Measurements from ENCODE around the gene SHE. TPM values are rescaled to one million over a fixed set of nuclear protein-coding genes. Genes with fewer than 3 reads are reported as not detected.
"Not testable (repeated sequence)": the region's sequence is repeated elsewhere in the genome, so short reads cannot be mapped to it uniquely, and the experiment has no call there.

SHE gene
- total RNA-seq, 2 donors from 2014 or later = 0.13 TPM; not detected in 1

DNA sequence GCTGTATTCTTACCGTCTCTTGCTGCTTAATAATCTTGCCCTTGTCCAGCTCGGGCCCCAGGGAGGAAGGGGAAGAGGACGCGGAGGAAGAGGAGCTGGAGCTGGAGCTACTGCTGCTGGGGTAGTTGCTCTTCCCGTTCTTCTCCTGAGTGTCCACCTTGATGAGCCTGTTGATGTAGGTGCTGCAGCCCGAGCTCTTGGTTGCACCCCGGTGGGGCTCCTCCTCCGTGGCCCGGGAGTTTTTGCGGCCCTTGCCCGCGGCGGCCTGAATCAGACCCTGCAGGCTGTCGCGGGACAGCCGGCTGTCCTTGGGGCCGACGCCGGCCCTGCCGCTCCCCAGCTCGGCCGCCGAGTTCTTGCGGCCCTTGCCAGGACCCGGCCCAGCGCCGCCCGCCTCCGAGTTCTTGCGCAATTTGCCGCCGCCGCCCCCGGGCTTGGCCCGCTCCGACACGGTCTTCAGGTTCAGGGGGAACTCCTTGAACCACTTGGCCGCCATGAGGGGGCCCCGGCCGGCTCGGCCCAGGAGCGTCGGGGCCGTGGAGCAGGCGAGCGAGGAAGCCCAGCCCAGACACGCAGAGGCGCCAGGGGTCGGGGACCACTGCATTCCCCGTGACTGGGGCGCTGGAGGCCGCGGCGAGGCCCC, 668 bp downstream of the SHE start:
- Mint-ChIP-seq H3K27me3 (peaks cover 44% of the 10 kb centered on the region), H3K4me1 (peaks cover 10% of the 10 kb centered on the region), H3K4me3 (peak overlapping the region; percentile 46), H3K36me3 (ENCODE audit: low read depth) (peaks cover 12% of the 10 kb centered on the region), H3K27ac (peak overlapping the region; percentile 47)
- no peak for DNase-seq
- no peak for ATAC-seq
- no peaks in the 10 kb centered on the region for H3K9me3 ChIP-seq (ENCODE audit: control insufficient read depth, low read length, poor library complexity, severe bottlenecking)

GRCh38 chr1:154500533-154500932, 1.7 kb downstream of the SHE start:
- peaks cover 10% of the 10 kb centered on the region for H3K4me1 Mint-ChIP-seq
- H3K27me3 Mint-ChIP-seq = peaks cover 44% of the 10 kb centered on the region
- H3K9me3 ChIP-seq (ENCODE audit: control insufficient read depth, low read length, poor library complexity, severe bottlenecking) = no peaks in the 10 kb centered on the region
- DNase-seq = no peak
- no peak overlapping the region for H3K27ac Mint-ChIP-seq
- H3K4me3 Mint-ChIP-seq = no peak overlapping the region
- peaks cover 12% of the 10 kb centered on the region for H3K36me3 Mint-ChIP-seq (ENCODE audit: low read depth)
- ATAC-seq = no peak

- no peak for ATAC-seq
- H3K4me3 Mint-ChIP-seq = no peak overlapping the region
- no peak overlapping the region for H3K27ac Mint-ChIP-seq
- H3K27me3 Mint-ChIP-seq = peaks cover 35% of the 10 kb centered on the region
- H3K9me3 ChIP-seq (ENCODE audit: control insufficient read depth, low read length, poor library complexity, severe bottlenecking) = no peaks in the 10 kb centered on the region
- H3K36me3 Mint-ChIP-seq (ENCODE audit: low read depth) = peaks cover 10% of the 10 kb centered on the region
- peaks cover 10% of the 10 kb centered on the region for H3K4me1 Mint-ChIP-seq
- DNase-seq = no peak
Observed at GRCh38 chr1:154499446-154499845, 2.8 kb downstream of the SHE start.

- no peak for DNase-seq
- peaks cover 8% of the 10 kb centered on the region for H3K36me3 Mint-ChIP-seq (ENCODE audit: low read depth)
- peak overlapping the region; percentile 53 for H3K27ac Mint-ChIP-seq
- H3K9me3 ChIP-seq (ENCODE audit: control insufficient read depth, low read length, poor library complexity, severe bottlenecking) = no peaks in the 10 kb centered on the region
- peaks cover 20% of the 10 kb centered on the region for H3K4me1 Mint-ChIP-seq
- H3K27me3 Mint-ChIP-seq = peaks cover 25% of the 10 kb centered on the region
- peak overlapping the region; percentile 43 for H3K4me3 Mint-ChIP-seq
- ATAC-seq = peak; percentile 60
Observed at GRCh38 chr1:154497026-154497806, 5.0 kb downstream of the SHE start.

DNA sequence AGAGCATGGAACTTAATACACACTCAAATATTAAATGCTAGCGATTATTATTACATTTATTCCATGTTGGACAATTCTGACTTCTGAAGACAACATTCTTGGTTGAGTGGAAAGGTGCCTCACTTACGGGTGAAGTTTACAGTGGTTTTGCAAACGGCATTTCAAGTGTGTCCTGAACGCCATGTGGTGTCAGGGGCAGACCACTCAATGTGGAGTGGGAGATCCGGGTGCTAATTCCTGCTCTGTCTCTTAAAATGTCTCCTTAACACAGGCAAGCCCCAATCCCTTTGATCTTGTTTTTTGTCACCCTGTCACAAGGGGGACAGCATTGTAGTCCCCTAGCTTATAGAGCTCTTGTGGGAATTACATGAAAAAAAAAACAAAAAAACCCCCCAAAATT, 5.8 kb downstream of the SHE start:
- Mint-ChIP-seq H3K27me3 (peaks cover 24% of the 10 kb centered on the region), H3K36me3 (ENCODE audit: low read depth) (peaks cover 7% of the 10 kb centered on the region), H3K4me1 (peaks cover 24% of the 10 kb centered on the region), H3K4me3 (no peak overlapping the region), H3K27ac (peak overlapping the region; percentile 53)
- H3K9me3 ChIP-seq (ENCODE audit: control insufficient read depth, low read length, poor library complexity, severe bottlenecking) = no peaks in the 10 kb centered on the region
- no peak for DNase-seq
- no peak for ATAC-seq

DNA sequence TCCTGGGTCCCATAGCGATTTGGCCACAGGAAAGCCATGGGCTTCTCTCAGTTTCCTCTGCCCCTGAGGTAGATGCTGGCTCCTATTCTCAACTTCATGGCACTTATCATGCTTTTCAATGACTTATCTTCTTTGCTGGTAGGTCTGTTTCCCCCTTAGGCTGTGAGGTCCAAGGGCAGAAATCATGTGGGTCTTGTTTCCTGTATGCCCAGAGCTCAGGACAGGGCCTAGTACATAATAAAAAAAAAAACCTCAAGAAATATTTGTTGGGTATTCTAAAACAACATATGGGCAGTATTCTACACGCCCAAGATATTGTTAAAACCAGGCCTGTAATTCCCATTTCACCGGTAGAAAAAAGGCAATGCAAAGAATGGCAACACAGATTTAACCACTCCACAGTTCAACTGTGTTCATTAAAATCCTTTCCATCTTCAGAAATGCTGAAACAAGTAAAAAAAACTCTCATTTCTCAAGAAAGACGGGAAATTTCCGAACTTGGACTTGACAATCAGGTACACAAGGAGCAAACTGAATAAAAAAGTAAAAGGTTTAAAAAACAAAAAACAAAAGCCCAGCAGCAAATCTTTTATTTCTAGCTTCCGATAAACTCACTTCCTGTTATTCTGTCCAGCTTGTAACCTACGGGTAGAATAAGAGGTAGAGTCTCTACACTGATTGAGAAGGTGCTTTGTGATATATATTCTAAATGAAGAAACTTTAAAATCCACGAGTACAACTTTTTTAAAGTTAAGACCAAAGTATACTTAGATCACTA, 6.5 kb downstream of the SHE start:
- Mint-ChIP-seq H3K36me3 (ENCODE audit: low read depth) (peaks cover 5% of the 10 kb centered on the region), H3K4me3 (no peak overlapping the region), H3K27me3 (peaks cover 17% of the 10 kb centered on the region), H3K4me1 (peaks cover 22% of the 10 kb centered on the region), H3K27ac (no peak overlapping the region)
- H3K9me3 ChIP-seq (ENCODE audit: control insufficient read depth, low read length, poor library complexity, severe bottlenecking) = no peaks in the 10 kb centered on the region
- DNase-seq (no peak), ATAC-seq (no peak)

GRCh38 chr1:154493276-154493675, 8.9 kb downstream of the SHE start:
- peak overlapping the region; percentile 9 for H3K4me3 Mint-ChIP-seq
- H3K36me3 Mint-ChIP-seq (ENCODE audit: low read depth) = no peaks in the 10 kb centered on the region
- DNase-seq = no peak
- no peaks in the 10 kb centered on the region for H3K9me3 ChIP-seq (ENCODE audit: control insufficient read depth, low read length, poor library complexity, severe bottlenecking)
- H3K4me1 Mint-ChIP-seq = peaks cover 23% of the 10 kb centered on the region
- no peak overlapping the region for H3K27ac Mint-ChIP-seq
- ATAC-seq = peak; percentile 65
- no peaks in the 10 kb centered on the region for H3K27me3 Mint-ChIP-seq

GRCh38 chr1:154492115-154492514, 10.1 kb downstream of the SHE start:
- H3K27me3 Mint-ChIP-seq = no peaks in the 10 kb centered on the region
- no peaks in the 10 kb centered on the region for H3K9me3 ChIP-seq (ENCODE audit: control insufficient read depth, low read length, poor library complexity, severe bottlenecking)
- no peak overlapping the region for H3K4me3 Mint-ChIP-seq
- ATAC-seq = no peak
- H3K27ac Mint-ChIP-seq = no peak overlapping the region
- DNase-seq = no peak
- H3K36me3 Mint-ChIP-seq (ENCODE audit: low read depth) = no peaks in the 10 kb centered on the region
- H3K4me1 Mint-ChIP-seq = peaks cover 22% of the 10 kb centered on the region

DNA sequence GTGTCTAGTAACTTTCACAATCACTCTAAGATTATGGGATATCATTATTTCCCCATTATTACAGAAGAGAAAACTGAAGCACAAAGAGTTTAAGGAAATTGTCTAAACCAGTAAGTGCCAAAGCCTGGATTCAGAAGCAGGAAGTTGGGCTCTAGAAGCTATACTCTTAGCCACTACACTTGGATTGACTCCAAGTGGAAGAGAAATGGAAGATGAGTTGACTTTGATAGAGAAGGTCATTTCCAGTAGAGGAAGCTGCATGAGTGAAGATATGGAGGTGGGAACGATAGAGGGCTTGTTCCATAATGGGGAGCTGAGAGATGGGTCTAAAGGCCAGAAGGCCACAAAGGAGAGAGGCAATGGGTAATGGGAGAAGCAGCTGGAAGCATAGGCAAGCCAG, 11.9 kb downstream of the SHE start:
- ATAC-seq (no peak), DNase-seq (no peak)
- Mint-ChIP-seq H3K36me3 (ENCODE audit: low read depth) (no peaks in the 10 kb centered on the region), H3K4me1 (peaks cover 19% of the 10 kb centered on the region), H3K4me3 (no peak overlapping the region), H3K27me3 (no peaks in the 10 kb centered on the region), H3K27ac (no peak overlapping the region)
- no peaks in the 10 kb centered on the region for H3K9me3 ChIP-seq (ENCODE audit: control insufficient read depth, low read length, poor library complexity, severe bottlenecking)

DNA sequence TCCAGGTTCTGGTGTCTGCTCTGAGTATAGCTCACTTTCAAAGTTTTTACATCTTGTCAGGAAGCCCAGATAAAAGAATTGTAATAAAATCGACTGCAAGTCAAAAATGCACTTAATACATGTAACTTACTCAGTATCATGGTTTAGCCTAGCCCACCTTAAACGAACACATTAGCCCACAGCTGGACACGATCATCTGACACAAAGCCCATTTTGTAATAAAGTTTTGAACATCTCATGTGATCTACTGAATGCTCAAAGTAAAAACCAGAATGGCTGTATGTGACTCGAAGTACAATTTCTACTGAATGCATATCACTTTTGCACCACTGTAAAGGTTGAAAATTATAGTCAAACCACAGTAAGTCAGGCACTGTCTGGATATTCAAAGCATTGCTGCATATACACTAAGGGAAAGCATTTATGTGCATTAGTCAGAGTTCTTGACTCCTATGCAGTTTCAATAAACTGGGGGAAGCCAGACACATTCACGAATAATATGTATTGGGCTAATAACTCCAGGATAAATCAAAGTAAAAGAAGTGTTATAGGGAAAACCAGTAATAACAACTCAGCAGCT, 12.4 kb downstream of the SHE start:
- no peak for ATAC-seq

GRCh38 chr1:154488922-154489321, 13.3 kb downstream of the SHE start:
- H3K27ac Mint-ChIP-seq = no peak overlapping the region
- H3K4me1 Mint-ChIP-seq = peaks cover 18% of the 10 kb centered on the region
- DNase-seq = no peak
- H3K9me3 ChIP-seq (ENCODE audit: control insufficient read depth, low read length, poor library complexity, severe bottlenecking) = no peaks in the 10 kb centered on the region
- H3K4me3 Mint-ChIP-seq = no peak overlapping the region
- no peak for ATAC-seq
- H3K36me3 Mint-ChIP-seq (ENCODE audit: low read depth) = no peaks in the 10 kb centered on the region
- H3K27me3 Mint-ChIP-seq = no peaks in the 10 kb centered on the region

More for the DNA sequence above, 12.4 kb downstream of the SHE start:
- Mint-ChIP-seq H3K36me3 (ENCODE audit: low read depth) (no peaks in the 10 kb centered on the region), H3K27ac (no peak overlapping the region), H3K4me1 (peaks cover 19% of the 10 kb centered on the region), H3K27me3 (no peaks in the 10 kb centered on the region), H3K4me3 (no peak overlapping the region)
- DNase-seq = no peak
- no peaks in the 10 kb centered on the region for H3K9me3 ChIP-seq (ENCODE audit: control insufficient read depth, low read length, poor library complexity, severe bottlenecking)

- not testable (repeated sequence) for H3K4me3 Mint-ChIP-seq; H3K27ac Mint-ChIP-seq; H3K36me3 Mint-ChIP-seq (ENCODE audit: low read depth); H3K4me1 Mint-ChIP-seq; H3K27me3 Mint-ChIP-seq; ATAC-seq; DNase-seq; H3K9me3 ChIP-seq (ENCODE audit: control insufficient read depth, low read length, poor library complexity, severe bottlenecking)
Observed at GRCh38 chr1:154486756-154487155, 15.5 kb downstream of the SHE start.

DNA sequence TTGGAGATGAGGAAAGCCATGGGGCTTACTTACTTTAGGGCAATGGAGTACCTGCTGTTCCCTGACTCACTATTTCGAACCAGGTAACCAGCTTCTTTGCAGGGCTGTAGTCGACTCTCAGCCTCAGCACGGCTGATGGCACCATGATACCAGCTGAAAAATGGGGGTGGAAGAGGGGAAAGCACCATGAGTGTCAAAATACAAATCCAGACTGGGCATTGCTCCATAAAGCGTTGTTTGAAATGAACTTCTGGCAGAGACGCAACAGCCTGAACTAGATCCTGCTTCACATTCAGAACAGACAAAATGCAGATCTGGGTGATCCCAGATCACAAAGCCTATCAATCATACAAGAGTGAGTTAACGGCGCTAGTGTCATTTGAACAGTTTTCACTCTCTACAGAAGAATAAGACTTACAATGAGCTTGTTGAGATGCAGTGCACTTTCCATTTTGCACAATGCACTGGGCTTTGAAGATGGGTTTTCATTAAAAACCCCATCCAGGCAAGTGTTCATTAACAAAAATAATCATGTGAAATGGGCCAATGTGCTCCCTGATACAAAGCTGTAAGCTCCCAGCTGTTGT, 16.2 kb downstream of the SHE start:
- DNase-seq (no peak), ATAC-seq (no peak)
- Mint-ChIP-seq H3K4me1 (peaks cover 4% of the 10 kb centered on the region), H3K27ac (no peak overlapping the region), H3K36me3 (ENCODE audit: low read depth) (no peaks in the 10 kb centered on the region), H3K4me3 (no peak overlapping the region), H3K27me3 (peaks cover 6% of the 10 kb centered on the region)
- no peaks in the 10 kb centered on the region for H3K9me3 ChIP-seq (ENCODE audit: control insufficient read depth, low read length, poor library complexity, severe bottlenecking)
